Upper lobe of left lung (tissue), 4 donors: ENCODE results near the gene JMY.

Experiments
- POLR2A ChIP-seq, 4 donors: fragments of 450-650 bp; IDR thresholded peaks; one replicate each; pipeline ENCODE4 v1.5.1; 2016 to 2017; ENCODE audit warnings: antibody characterized with exemption in 4 of 4, mild to moderate bottlenecking in 2 of 4
- TF ChIP-seq, protein P1 (sequence below), 6 experiments: fragments of 450-650 bp in 4 of 6; fragments of 200-600 bp in 2 of 6; sonication (generic) in 2 of 6; IDR thresholded peaks; one replicate each; pipeline ENCODE4 v1.5.1; 2016 to 2019; ENCODE audit warnings: antibody characterized with exemption in 6 of 6

DNA sequence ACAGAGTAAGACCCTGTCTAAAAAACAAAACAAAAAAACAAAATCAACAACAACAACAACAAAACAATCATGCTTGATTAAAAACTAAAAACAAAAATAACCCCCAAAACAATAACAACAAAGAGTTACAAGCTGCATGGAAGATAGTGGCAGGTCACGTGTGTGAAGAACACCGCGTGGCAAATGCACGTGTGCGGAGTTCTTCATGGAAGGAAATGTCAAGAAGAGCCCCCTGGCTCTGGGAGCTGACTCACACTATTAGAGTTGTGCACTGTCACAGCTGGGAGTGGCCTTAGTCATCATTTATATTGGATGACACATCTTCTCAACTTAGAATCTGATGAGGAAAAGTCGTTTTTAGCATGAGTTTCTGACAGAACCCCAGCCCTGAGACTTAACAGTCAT lies 110.5 kb downstream of the JMY start:
- TF ChIP-seq, protein P1, sequence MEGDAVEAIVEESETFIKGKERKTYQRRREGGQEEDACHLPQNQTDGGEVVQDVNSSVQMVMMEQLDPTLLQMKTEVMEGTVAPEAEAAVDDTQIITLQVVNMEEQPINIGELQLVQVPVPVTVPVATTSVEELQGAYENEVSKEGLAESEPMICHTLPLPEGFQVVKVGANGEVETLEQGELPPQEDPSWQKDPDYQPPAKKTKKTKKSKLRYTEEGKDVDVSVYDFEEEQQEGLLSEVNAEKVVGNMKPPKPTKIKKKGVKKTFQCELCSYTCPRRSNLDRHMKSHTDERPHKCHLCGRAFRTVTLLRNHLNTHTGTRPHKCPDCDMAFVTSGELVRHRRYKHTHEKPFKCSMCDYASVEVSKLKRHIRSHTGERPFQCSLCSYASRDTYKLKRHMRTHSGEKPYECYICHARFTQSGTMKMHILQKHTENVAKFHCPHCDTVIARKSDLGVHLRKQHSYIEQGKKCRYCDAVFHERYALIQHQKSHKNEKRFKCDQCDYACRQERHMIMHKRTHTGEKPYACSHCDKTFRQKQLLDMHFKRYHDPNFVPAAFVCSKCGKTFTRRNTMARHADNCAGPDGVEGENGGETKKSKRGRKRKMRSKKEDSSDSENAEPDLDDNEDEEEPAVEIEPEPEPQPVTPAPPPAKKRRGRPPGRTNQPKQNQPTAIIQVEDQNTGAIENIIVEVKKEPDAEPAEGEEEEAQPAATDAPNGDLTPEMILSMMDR (IDR thresholded peaks at IDR 0.05): no peak
- TF ChIP-seq POLR2A (IDR thresholded peaks at IDR 0.05): no peak
